ENCODE measurements around the gene HSD3B7. TPM values are rescaled to one million over a fixed set of nuclear protein-coding genes. Genes with fewer than 3 reads are reported as not detected.

Gene HSD3B7
- total RNA-seq, 4 donors from 2014 or later, result 12.4 to 29.8 (median 19.0) TPM

GRCh38 chr16:30961384-30961783 lies 23.6 kb upstream of the HSD3B7 start:
- intact Hi-C loops (cut with DNase I; ENCODE audit: low total_unique reads), result no loop called here
- no peak overlapping the region for H3K4me3 ChIP-seq (ENCODE audit: low read depth, poor library complexity, severe bottlenecking)
- no peak for DNase-seq (ENCODE audit: low spot score in 2 of 2)
- 87 to 97% methylated on average over 11 of the region's 11 CpGs for WGBS, 2 donors
- no peak for TF ChIP-seq CTCF (IDR thresholded peaks at IDR 0.05)
- TF ChIP-seq POLR2A (IDR thresholded peaks at IDR 0.05), result no peak

GRCh38 chr16:30963925-30964511 lies 21.0 kb upstream of the HSD3B7 start:
- H3K4me3 ChIP-seq (ENCODE audit: low read depth, poor library complexity, severe bottlenecking), result no peak overlapping the region
- intact Hi-C loops (cut with DNase I; ENCODE audit: low total_unique reads), result no loop called here
- 92 to 93% methylated on average over 18 of the region's 18 CpGs for WGBS, 2 donors

GRCh38 chr16:30964574-30965226 lies 20.3 kb upstream of the HSD3B7 start:
- no peak overlapping the region for H3K4me3 ChIP-seq (ENCODE audit: low read depth, poor library complexity, severe bottlenecking)
- WGBS, 2 donors, result 87 to 90% methylated on average over 33 of the region's 33 CpGs

More at GRCh38 chr16:30963925-30964511, 21.0 kb upstream of the HSD3B7 start:
- no peak for DNase-seq (ENCODE audit: low spot score in 2 of 2)
- TF ChIP-seq POLR2A (IDR thresholded peaks at IDR 0.05), result no peak

GRCh38 chr16:30965436-30965835 lies 19.6 kb upstream of the HSD3B7 start:
- 87 to 91% methylated on average over 15 of the region's 15 CpGs for WGBS, 2 donors
- DNase-seq (ENCODE audit: low spot score in 2 of 2), result no peak
- intact Hi-C loops (cut with DNase I; ENCODE audit: low total_unique reads), result no loop called here
- no peak overlapping the region for H3K4me3 ChIP-seq (ENCODE audit: low read depth, poor library complexity, severe bottlenecking)
- no peak for TF ChIP-seq CTCF (IDR thresholded peaks at IDR 0.05)
- TF ChIP-seq POLR2A (IDR thresholded peaks at IDR 0.05), result no peak

More at GRCh38 chr16:30964574-30965226, 20.3 kb upstream of the HSD3B7 start:
- DNase-seq (ENCODE audit: low spot score in 2 of 2), result no peak
- TF ChIP-seq POLR2A (IDR thresholded peaks at IDR 0.05) (no peak), CTCF (IDR thresholded peaks at IDR 0.05) (no peak)
- intact Hi-C loops (cut with DNase I; ENCODE audit: low total_unique reads), result no loop called here

GRCh38 chr16:30966033-30966619 lies 18.9 kb upstream of the HSD3B7 start:
- no peak overlapping the region for H3K4me3 ChIP-seq (ENCODE audit: low read depth, poor library complexity, severe bottlenecking)
- TF ChIP-seq POLR2A (IDR thresholded peaks at IDR 0.05), result no peak
- TF ChIP-seq CTCF (IDR thresholded peaks at IDR 0.05), result no peak
- DNase-seq (ENCODE audit: low spot score in 2 of 2), result no peak
- intact Hi-C loops (cut with DNase I; ENCODE audit: low total_unique reads), result no loop called here
- WGBS, 2 donors, result 88 to 96% methylated on average over 18 to 19 of the region's 19 CpGs

GRCh38 chr16:30967795-30968194 lies 17.2 kb upstream of the HSD3B7 start:
- intact Hi-C loops (cut with DNase I; ENCODE audit: low total_unique reads), result no loop called here
- H3K4me3 ChIP-seq (ENCODE audit: low read depth, poor library complexity, severe bottlenecking), result no peak overlapping the region
- TF ChIP-seq CTCF (IDR thresholded peaks at IDR 0.05), result no peak
- no peak for TF ChIP-seq POLR2A (IDR thresholded peaks at IDR 0.05)
- WGBS, 2 donors, result 86 to 88% methylated on average over 4 of the region's 4 CpGs
- no peak for DNase-seq (ENCODE audit: low spot score in 2 of 2)
